DMS53 treated with DMSO at 0.1 percent for 48 hours (cell line): ENCODE measurements around the gene PRR15L.

ENCODE experiments used
- DNase-seq: peaks from one replicate; lab custom pipeline; 2025; ENCODE audit not compliant: unreplicated experiment; lab: John Stamatoyannopoulos, UW

Gene PRR15L

DNA sequence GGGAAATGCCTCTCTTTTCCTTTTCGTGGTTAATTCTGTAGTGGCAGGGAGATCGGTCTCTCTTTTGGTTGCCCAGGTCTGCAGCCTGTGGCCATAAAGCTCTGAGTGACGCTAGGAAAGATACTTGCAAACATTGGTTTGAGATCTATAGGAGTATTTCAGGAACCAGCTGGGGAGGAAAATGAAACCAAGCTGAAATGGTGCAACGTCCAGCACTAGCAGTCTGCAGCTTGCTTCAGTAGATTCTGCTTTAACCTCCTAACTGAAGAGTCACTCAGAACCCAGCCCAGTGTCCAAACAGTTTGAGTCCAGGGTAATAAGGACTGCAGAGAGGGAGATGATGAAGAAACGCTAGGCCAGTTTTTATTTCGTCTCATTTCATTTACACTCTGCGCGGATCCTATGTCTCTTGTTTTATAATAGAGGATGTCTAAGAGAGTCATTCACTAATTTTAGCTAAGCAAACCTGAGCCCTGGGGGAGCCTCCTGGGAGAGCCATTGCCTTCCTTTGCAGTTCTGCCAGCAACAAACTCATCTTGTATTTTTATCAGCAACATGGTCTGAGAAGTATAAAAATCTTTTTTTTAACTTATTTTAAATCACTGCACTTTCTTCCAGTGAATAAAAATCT, 49.6 kb downstream of the PRR15L start:
- DNase-seq, result no peak

DNA sequence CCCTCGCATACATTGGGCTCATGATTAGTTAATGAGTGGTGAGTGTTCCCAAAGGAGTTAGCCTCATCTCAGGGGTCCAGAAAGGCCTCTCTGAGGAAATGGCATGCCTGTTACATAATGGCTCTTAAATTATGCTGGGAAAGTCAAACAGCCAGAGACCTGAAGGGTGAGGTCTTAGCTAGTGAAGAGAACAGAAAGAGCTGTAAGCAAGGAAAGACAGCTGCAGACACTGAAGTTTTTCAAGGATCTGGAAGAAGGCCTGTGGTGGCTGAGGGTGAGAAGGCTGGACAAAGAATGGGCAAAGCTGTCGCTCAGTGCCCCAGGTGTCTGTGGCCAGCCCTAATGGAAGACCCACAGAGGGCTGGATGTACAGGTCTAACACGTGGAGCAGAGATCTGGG, 51.2 kb downstream of the PRR15L start:
- no peak for DNase-seq

DNA sequence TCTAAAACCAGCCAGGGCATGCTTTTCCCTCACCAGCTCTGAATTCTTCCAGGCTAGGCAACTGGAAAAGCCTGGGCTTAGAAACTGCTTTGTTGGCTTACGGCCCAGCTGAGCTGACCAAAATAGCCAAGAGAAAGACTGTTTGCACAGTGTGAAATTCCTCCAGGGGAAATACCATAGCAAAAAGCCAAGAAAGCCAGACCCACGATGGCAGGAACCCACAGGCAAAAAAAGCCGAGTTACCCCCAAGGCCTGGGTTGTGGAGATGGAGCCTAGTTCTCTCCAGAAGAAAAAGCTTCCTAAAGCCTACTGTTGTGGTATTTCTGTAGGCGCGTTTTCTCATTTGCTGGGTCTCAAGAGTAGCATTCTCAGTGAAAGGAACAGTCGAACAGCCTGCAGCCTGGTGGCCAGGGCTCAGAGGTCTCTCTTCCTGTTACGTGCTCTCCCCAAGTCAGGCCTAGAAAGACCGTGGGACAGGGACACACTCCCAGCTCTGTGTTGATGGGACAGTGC, 52.4 kb downstream of the PRR15L start:
- DNase-seq, result no peak

GRCh38 chr17:47902039-47902744, 55.5 kb downstream of the PRR15L start:
- DNase-seq, result no peak
